ENCODE data around the gene TERT.
"Not testable (repeated sequence)": the region's sequence is repeated elsewhere in the genome, so short reads cannot be mapped to it uniquely, and the experiment has no call there.

TERT gene

DNA sequence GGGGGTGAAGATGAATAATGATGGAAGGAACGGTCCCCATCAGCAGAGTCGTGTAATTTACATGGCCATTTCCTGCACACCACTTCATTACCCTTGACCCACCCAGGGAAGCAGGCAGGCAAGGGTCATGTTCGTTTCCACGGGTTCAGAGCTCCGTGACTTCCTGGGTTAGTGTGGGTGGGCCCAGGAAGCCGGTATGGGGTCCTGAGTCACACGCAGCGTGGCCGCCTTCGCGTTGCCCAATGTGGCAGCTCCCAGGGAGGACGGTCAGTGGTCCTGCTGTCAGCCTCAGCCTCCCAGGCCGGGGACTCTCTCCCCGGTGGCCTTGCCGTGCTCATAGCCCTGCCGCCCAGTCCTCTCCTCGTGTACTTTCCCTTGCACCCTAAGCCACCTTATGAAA is 5.1 kb upstream of the TERT start:
- DNase-seq: no peak
- no peak for TF ChIP-seq GATA1 (IDR thresholded peaks at IDR 0.05; ENCODE audit: low read depth, low read length)

DNA sequence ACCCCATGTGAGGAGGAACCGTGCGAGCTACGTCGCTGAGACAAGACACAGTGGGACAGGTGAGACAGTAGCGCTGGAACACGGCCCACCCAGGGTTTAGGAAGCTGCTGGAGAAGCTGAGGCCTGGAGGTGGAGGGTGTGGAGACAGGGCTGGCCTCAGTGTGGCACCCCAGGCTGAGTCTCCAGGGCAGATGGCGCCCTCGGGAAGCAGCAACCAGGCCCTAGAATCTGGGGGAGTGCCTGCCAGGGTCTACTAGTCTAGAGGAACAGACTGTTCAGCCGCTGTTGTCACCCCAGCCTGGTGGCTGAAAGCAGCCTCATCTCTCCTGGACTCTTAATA is 4.6 kb upstream of the TERT start:
- no peak for DNase-seq
- TF ChIP-seq POLR2A (IDR thresholded peaks at IDR 0.05; ENCODE audit: low read length) (no peak), GATA1 (IDR thresholded peaks at IDR 0.05; ENCODE audit: low read depth, low read length) (no peak)

DNA sequence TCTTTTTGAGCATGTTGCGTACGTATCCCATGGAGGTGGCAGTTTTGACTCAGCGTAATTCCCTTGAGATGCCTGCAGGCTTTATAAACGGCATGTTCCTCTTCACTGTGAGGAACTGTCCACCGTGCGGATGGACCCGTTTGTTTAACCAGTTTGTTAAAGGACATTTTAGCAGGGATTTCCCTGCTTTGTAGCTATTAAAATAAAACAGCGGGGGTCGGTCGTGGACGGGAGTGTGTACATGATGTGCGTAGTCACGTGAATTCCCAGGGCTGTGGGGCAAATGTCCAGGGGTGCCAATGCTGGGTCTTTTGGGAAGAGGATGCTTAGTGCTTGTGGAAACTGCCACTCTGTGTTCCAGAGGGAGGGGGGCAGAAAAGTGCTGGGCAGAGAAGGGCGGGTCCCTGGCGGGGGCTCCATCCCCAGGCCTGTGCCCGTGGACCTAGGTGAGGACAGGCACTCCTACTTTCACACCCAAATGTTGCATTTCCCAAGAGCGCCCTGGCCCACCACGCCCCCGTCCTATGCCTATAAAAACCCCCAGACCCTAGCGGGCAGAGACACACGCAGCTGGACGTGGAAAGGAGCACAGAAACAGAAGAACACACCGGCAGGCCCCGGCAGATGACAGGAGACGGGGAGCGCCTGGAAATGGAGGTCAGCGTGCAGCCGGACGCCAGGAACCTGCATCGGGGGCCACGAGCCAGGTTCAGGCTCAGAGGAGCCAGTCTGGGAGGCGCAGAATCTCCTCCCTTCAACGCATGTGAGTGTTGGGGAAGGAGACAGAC is 4.0 kb upstream of the TERT start:
- DNase-seq: no peak
- TF ChIP-seq GATA1 (IDR thresholded peaks at IDR 0.05; ENCODE audit: low read depth, low read length): no peak
- TF ChIP-seq POLR2A (IDR thresholded peaks at IDR 0.05; ENCODE audit: low read length): no peak

GRCh38 chr5:1298067-1298551 is 3.2 kb upstream of the TERT start:
- DNase-seq: no peak
- TF ChIP-seq POLR2A (IDR thresholded peaks at IDR 0.05; ENCODE audit: low read length) (no peak), GATA1 (IDR thresholded peaks at IDR 0.05; ENCODE audit: low read depth, low read length) (no peak)

- TF ChIP-seq GATA1 (IDR thresholded peaks at IDR 0.05; ENCODE audit: low read depth, low read length): no peak
- TF ChIP-seq POLR2A (IDR thresholded peaks at IDR 0.05; ENCODE audit: low read length): no peak
- DNase-seq: no peak
Observed at GRCh38 chr5:1297243-1297642, 2.4 kb upstream of the TERT start.

DNA sequence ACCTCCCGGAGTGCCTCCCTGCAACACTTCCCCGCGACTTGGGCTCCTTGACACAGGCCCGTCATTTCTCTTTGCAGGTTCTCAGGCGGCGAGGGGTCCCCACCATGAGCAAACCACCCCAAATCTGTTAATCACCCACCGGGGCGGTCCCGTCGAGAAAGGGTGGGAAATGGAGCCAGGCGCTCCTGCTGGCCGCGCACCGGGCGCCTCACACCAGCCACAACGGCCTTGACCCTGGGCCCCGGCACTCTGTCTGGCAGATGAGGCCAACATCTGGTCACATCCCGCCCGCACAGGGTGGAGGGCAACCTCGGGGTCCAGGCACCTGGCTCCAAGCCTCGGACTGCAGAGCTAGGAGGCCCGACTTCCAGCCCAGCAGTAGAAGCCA is 776 bp upstream of the TERT start:
- no peak for DNase-seq
- no peak for TF ChIP-seq POLR2A (IDR thresholded peaks at IDR 0.05; ENCODE audit: low read length)
- TF ChIP-seq GATA1 (IDR thresholded peaks at IDR 0.05; ENCODE audit: low read depth, low read length): no peak

GRCh38 chr5:1294206-1294834 is 548 bp downstream of the TERT start:
- DNase-seq: no peak
- TF ChIP-seq GATA1 (IDR thresholded peaks at IDR 0.05; ENCODE audit: low read depth, low read length) (no peak), POLR2A (IDR thresholded peaks at IDR 0.05; ENCODE audit: low read length) (no peak)

- TF ChIP-seq POLR2A (IDR thresholded peaks at IDR 0.05; ENCODE audit: low read length): no peak
- no peak for TF ChIP-seq GATA1 (IDR thresholded peaks at IDR 0.05; ENCODE audit: low read depth, low read length)
Observed at GRCh38 chr5:1293416-1294205, 1.3 kb downstream of the TERT start.

GRCh38 chr5:1292846-1293415 is 1.9 kb downstream of the TERT start:
- no peak for DNase-seq
- TF ChIP-seq GATA1 (IDR thresholded peaks at IDR 0.05; ENCODE audit: low read depth, low read length) (no peak), POLR2A (IDR thresholded peaks at IDR 0.05; ENCODE audit: low read length) (no peak)

More at GRCh38 chr5:1293416-1294205, 1.3 kb downstream of the TERT start:
- DNase-seq: no peak

DNA sequence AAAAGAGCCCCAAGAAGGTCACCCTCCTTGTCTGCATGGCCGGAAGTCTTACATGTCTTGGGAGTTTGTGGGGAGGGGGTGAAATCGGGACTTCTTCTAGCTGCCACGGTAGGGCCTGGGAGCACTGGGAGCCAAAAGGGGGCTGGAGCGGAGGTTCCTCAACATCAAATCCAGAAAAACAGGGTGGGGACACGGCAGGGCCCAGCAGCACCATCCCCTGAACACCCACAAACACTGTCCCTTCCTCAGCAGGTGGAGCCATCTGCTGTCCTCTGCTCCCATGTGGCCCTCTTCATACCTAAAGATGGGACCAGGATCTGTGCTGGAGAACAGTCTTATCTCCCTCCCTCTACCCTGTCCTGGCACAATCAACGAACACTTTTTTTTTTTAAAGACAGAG is 2.7 kb downstream of the TERT start:
- TF ChIP-seq GATA1 (IDR thresholded peaks at IDR 0.05; ENCODE audit: low read depth, low read length) (no peak), POLR2A (IDR thresholded peaks at IDR 0.05; ENCODE audit: low read length) (no peak)
- no peak for DNase-seq

GRCh38 chr5:1291611-1292080 is 3.2 kb downstream of the TERT start:
- TF ChIP-seq GATA1 (IDR thresholded peaks at IDR 0.05; ENCODE audit: low read depth, low read length) (no peak), POLR2A (IDR thresholded peaks at IDR 0.05; ENCODE audit: low read length) (no peak)
- no peak for DNase-seq

DNA sequence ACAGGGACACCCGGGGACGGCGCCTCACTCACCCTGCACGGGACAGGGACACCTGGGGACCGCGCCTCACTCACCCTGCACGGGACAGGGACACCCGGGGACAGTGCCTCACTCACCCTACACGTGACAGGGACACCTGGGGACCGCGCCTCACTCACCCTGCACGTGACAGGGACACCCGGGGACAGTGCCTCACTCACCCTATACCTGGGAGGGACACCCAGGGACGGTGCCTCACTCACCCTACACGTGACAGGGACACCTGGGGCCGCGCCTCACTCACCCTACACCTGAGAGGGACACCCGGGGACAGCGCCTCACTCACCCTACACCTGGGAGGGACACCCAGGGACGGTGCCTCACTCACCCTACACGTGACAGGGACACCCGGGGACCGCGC is 3.9 kb downstream of the TERT start:
- DNase-seq: not testable (repeated sequence)

GRCh38 chr5:1289559-1289958 is 5.3 kb downstream of the TERT start:
- not testable (repeated sequence) for DNase-seq
